ENCODE measurements around the gene STX8.

STX8 gene

DNA sequence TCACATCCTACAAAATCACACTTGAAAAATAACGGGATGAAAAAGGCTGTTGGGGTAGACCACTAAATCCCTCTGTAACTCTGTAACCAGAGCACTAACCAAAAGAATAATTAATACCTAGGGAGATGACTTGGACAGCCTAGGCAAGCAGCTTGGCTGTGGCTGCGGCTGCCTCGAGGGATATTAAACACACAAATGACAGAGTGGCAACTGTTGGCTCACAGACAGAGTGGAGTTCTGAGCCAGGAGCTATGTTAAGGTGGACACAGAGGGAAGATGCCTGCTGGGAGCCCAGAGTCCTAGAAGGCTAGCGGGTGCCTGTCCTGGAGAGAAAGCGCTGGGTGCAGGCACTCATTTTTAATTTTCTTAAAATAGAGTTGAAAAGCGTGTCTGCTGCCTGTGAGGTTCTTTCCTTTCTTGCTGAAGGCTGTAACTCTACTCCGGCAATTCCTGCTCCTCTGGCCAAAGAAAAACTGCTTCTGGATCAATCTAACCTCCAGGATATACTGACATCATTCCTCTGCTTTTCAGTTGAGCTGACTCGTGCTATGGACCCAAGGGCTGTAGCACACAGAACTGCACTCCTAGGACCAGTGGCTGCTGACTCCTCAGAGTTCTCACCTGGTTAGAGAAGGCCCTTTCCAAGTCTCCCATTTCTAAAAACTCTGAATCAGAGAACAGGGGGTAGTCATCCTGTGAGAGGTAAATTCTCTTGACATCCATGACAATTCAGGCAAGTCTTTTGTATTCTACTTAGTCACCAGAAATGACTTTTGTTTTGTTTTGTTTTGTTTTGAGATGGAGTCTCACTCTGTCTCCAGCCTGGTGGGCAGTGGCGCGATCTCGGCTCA lies 147.9 kb downstream of the STX8 start:
- TF ChIP-seq ZFX (IDR thresholded peaks at IDR 0.05; ENCODE audit: borderline replicate concordance): no peak
- TF ChIP-seq, protein P1, sequence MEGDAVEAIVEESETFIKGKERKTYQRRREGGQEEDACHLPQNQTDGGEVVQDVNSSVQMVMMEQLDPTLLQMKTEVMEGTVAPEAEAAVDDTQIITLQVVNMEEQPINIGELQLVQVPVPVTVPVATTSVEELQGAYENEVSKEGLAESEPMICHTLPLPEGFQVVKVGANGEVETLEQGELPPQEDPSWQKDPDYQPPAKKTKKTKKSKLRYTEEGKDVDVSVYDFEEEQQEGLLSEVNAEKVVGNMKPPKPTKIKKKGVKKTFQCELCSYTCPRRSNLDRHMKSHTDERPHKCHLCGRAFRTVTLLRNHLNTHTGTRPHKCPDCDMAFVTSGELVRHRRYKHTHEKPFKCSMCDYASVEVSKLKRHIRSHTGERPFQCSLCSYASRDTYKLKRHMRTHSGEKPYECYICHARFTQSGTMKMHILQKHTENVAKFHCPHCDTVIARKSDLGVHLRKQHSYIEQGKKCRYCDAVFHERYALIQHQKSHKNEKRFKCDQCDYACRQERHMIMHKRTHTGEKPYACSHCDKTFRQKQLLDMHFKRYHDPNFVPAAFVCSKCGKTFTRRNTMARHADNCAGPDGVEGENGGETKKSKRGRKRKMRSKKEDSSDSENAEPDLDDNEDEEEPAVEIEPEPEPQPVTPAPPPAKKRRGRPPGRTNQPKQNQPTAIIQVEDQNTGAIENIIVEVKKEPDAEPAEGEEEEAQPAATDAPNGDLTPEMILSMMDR (IDR thresholded peaks at IDR 0.05): no peak
- H3K27ac ChIP-seq: no peak overlapping the region

DNA sequence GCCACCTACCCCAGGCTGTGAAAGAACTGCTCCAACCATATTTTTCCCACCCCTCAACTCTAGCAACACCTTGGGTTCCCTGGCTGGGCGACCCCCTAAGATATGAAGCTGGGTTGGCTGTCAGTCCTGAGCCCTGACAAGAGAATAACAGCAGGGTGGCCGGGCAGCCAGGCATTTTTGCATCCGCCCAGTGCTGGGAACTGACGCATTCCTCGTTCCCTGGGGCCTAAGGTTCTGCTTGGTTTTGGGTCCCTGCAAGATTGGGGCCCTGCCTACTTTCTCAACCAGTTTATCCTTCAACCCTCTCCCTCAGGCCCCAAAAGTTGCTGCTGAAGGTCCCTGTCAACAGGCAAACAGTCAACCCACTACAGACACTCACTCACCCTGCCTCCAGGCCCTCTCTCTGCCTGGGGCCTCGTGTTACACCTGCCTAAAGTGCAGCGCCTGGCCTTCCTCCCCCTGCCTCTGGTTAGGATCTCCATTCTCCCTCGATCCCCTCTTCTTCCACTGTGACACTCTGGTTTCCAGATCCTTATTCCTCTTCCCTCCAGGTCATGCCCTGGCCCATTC lies 151.5 kb downstream of the STX8 start:
- H3K27ac ChIP-seq: no peak overlapping the region
- TF ChIP-seq, protein P1 (IDR thresholded peaks at IDR 0.05): no peak
- no peak for TF ChIP-seq ZFX (IDR thresholded peaks at IDR 0.05; ENCODE audit: borderline replicate concordance)

DNA sequence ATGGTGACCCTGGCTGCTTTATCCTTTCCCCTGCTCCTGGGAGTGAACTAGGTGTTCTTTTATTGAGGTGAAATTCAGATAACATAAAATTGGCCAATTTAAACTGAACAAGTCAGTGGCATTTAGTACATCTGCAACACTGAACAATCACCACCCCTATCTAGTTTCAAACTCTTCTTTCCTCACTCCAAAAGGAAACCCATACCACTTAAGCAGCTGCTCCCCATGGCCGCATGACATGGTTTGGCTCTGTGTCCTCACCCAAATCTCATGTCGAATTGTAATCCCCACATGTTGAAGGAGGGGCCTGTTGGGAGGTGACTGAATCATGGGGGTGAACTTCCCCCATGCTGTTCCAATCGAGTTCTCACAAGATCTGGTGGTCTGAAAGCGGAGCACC lies 154.1 kb downstream of the STX8 start:
- TF ChIP-seq, protein P1 (IDR thresholded peaks at IDR 0.05): no peak
- no peak for TF ChIP-seq ZFX (IDR thresholded peaks at IDR 0.05; ENCODE audit: borderline replicate concordance)
- H3K27ac ChIP-seq: no peak overlapping the region

DNA sequence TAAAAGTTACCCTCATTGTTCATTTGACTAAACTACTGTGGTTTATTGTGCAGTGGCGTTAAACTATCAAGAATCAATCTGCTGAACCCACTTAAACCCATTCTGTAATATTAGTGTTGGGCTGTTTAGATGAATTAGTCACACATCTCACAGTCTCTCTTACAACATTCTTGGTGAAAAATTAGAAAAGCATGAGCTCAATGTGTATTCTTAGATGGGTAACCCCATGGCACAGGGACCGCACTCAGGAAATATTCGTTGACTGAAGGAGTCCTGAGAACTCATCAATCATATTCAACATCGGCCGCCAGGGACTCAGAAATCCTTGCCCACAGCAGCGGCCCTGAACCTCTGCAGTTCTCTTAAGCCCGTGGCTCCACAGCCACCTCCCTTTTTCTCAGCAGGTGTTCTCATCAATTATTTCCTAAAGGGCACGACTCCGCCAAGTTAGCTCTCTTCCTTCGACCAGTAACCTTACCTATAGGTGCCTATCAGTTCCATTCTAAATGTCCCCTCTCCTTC lies 155.6 kb downstream of the STX8 start:
- TF ChIP-seq, protein P1 (IDR thresholded peaks at IDR 0.05): no peak
- no peak for TF ChIP-seq ZFX (IDR thresholded peaks at IDR 0.05; ENCODE audit: borderline replicate concordance)

DNA sequence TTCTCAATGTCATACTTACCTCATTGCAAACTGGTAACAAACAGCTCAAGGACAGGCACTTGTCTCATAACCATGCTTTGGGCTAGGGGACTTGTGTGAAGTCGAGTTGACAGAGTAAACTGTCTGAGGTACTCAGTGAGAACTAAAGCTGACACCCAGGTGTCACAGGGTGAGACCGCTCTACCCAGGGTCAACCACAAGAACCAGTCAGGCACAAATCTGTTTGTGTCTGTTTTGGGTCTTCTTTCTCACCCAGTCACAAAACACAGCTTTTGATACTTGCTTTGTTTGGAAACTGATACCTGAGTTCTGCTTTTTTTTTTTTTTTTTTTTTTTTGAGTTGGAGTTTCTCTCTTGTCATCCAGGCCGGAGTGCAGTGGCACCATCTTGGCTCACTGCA lies 161.1 kb downstream of the STX8 start:
- TF ChIP-seq, protein P1 (IDR thresholded peaks at IDR 0.05): no peak
- no peak for TF ChIP-seq ZFX (IDR thresholded peaks at IDR 0.05; ENCODE audit: borderline replicate concordance)

More for the DNA sequence above, 155.6 kb downstream of the STX8 start:
- H3K27ac ChIP-seq: no peak overlapping the region

DNA sequence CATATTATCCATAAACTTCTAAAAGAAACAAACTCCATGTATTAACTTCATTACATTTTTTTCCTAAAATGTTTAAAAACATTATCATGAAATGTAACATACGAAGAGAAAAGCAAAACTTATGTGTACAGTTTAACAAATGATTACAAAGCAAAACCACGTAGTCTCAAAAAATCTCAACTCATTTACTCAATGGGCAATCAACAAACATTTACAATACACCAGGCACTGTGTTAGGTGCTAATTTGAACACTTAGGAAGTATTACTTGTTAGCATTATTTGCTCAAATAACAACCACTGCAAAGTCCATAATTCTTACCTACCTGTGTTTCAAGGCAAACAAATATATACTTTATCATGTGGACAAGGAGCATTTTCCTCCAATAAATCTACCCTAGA lies 164.9 kb downstream of the STX8 start:
- H3K27ac ChIP-seq: no peak overlapping the region
- TF ChIP-seq, protein P1 (IDR thresholded peaks at IDR 0.05): no peak
- no peak for TF ChIP-seq ZFX (IDR thresholded peaks at IDR 0.05; ENCODE audit: borderline replicate concordance)

More for the DNA sequence above, 161.1 kb downstream of the STX8 start:
- no peak overlapping the region for H3K27ac ChIP-seq

DNA sequence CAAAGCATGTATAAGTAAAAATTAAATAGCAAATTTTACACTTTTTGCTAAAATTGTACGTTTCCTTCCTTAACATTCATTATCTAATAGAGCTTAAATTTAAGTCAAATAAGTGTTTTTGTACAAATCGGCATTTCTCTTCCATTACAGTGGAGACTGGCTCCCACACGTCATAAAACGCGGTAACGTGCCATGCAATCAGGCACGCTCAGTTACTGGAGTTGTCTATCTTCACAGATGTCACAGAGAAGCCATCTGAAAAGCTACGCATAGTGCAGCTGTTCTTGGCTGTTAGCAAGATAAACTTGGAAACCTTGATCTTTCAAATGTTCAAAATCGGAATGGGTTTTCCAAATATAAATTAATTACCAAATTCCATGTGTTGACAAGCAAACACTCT lies 165.3 kb downstream of the STX8 start:
- TF ChIP-seq ZFX (IDR thresholded peaks at IDR 0.05; ENCODE audit: borderline replicate concordance): no peak
- TF ChIP-seq, protein P1 (IDR thresholded peaks at IDR 0.05): no peak
- H3K27ac ChIP-seq: no peak overlapping the region

Measured in 22Rv1 (cell line).